Right ventricle myocardium superior (tissue), 1 donor: Measurements from ENCODE around the gene ACTR2. TPM values are rescaled to one million over a fixed set of nuclear protein-coding genes. Genes with fewer than 3 reads are reported as not detected.

ENCODE experiments used
- ATAC-seq: fragments of 200-7000 bp; cut with Tn5 transposase; one replicate; pipeline ENCODE4 v1.9.1; 2020; ENCODE audit warnings: mild to moderate bottlenecking; ENCODE audit not compliant: poor library complexity
- DNase-seq: peaks from one replicate; pipeline ENCODE4 v3.0.0-alpha.2; 2020
- intact Hi-C: fragments of 100-400 bp; cut with DNase I; formaldehyde crosslinking; loops from one replicate; pipeline ENCODE4 v1.11.2; 2022
- total RNA-seq: library from RNA; stranded (reverse); fragmentation: NEBNext Ultra II Directional; extraction: Animal tissue kit (Norgen Biotek cat#: 25700); gene quantifications from one replicate; pipeline ENCODE4 v1.2.1, GENCODE V29; 2021
- donor health status: DM: no; HTN: yes; CAD: no; lungs with severe emphysema.

The ACTR2 gene
- total RNA-seq, 1 donor from 2014 or later = 100 TPM

GRCh38 chr2:65268957-65269356, 41.3 kb downstream of the ACTR2 start:
- ATAC-seq (no peak), DNase-seq (no peak)
- intact Hi-C loops = loop anchor here (5.0 kb wide), 1 partner anchor 283 kb away; no protein-coding TSS in a partner anchor

DNA sequence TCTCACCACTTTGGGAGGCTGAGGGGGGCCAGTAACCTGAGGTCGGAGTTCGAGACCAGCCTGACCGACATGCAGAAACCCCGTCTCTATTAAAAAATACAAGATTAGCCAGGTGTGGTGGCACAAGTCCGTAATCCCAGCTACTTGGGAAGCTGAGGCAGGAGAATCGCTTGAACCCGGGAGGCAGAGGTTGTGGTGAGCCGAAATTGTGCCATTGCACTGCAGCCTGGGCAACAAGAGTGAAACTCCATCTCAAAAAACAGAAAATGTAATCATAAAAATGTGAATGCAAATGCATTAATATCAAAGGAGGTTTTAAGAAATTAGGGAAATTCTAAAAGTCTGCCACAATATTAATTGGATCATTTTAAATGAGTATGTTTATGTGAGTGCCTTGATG, 45.7 kb downstream of the ACTR2 start:
- intact Hi-C loops = no loop called here
- DNase-seq (no peak), ATAC-seq (no peak)

DNA sequence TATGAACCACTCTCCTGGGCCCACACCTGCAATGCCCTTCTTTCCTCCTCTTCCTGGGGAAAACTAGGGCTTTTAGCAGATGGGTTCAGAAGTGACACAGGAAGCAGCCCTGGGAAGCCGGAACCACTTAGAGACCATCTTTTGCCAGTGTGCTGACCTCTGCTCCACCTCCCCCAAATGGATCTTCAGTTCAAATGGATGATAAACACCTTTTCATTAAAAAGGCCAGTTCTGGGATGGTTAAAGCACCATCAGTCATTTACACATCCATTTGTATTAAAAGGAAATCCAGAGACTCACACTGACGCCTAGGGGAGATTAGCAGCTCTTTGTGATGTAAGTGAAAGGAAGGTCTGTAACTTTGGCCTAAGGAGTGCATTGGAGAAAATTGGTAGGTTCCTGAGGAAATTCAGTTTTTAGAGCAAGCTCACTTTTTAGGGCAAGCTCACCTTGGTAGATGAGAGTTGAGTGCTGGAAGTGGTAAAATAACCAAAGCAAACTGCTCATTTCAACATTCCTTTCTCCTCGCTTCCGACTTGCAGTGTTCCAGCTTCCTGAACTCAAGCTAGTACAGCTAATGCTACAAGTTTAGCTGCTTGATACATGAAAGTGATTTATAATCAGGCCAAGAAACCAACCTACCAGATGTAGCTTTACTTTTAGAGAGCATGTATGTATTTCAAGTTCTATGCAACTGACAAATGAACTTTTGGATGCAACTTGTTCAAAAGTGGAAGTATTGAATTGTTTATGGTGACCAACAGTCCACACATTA, 47.7 kb downstream of the ACTR2 start:
- ATAC-seq = no peak

DNA sequence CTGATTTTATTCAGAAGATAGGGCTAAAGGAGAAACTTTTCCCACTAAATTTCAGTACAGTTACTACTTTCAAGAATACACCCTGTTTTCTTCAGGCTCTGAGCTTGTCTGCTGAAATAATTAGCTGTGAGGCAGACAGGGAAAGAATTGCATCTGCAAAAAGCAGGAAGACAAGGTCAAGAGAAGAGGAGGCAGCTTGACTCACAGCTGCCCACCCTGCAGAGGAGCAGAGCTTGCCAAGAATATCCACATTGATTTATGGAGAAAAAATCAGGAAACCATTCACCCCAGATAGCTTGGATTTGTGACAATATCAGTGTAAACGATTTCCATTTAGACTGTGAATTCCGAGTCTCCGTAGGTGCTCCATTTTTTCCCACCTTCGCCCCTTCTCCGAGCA, 49.0 kb downstream of the ACTR2 start:
- intact Hi-C loops = no loop called here
- DNase-seq = no peak
- ATAC-seq = no peak

More for the DNA sequence above, 47.7 kb downstream of the ACTR2 start:
- DNase-seq = no peak
- intact Hi-C loops = no loop called here

DNA sequence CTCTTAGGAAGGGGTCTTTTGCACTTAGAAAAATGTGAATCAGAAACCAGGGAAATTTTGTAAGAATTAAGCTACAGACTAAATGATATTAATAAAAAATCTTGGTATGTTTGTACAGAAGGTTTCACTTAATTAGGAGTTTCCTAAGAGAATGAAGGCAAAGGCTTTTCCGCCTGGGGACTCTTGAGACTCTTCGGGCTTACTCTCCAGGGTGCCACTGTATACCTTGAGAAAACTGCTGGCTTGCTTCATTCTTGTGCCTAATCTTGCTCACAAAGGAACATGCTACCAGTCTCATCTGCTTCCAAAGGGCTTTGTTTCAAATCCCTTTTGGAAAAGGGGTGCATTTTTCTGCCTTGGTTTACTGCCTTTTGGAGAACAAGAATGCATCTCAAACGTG, 49.5 kb downstream of the ACTR2 start:
- no peak for DNase-seq
- no peak for ATAC-seq
- intact Hi-C loops = no loop called here

- DNase-seq = no peak
- ATAC-seq = peak; percentile 47
- intact Hi-C loops = no loop called here
These were observed 50.3 kb downstream of the ACTR2 start for GRCh38 chr2:65277791-65278483.

DNA sequence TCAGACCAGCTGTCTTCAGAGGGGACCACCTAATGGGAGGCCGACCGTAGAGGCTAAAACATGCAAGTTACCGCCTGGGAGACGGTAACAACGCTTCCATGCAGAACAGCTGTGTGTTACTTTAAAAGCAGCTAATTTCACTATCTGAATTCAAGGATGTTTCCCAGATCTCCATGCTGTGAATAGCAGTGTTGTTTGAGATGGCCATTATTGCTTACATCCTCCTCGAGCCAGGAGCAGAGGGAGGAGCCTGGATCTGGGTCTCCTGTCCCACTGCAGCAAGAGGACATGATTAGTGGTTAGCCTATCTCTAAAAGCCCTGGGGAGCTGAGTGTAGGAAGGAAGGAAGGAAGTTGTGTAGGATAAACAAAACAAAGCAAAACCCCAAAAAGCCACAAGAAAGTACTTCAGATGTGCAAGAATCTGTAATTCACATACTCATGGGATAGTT, 50.9 kb downstream of the ACTR2 start:
- ATAC-seq = peak; percentile 34

GRCh38 chr2:65279756-65280155, 52.1 kb downstream of the ACTR2 start:
- no peak for ATAC-seq
- no peak for DNase-seq
- intact Hi-C loops = no loop called here

More for the DNA sequence above, 50.9 kb downstream of the ACTR2 start:
- DNase-seq = no peak
- intact Hi-C loops = no loop called here

DNA sequence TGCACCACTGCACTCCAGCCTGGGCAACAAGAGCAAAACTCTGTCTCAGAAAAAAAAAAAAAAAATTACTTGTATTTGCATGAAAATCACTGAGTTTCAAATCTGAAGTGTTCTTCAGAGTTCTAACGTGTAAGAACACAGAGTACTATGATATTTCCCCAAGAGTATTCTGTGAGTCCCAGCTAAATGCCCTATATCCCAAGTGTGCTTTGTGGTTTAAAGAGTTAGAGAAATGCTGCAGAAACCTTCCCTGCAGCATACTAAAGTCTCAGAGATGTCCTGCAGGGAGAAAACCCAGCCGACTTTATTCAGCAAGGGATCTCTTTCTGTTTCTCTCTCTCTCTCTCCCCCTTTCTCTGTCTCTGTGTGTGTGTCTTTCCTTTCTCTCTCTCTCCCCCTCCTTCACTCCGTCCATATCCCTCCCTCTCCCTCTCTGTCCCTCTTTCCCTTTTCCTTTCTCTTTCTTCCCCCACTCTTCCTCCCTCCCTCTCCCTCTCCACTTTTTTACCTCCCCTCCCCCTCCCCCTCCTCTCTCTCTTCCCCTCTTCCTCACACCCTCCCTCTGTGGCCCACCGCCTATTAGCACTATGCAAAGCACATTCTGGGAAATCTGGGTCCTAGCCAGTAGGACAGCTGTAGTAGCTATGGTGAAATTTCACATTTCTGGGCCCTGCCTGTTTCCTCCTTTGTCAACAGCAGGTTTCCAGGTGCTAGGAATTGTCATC, 54.2 kb downstream of the ACTR2 start:
- ATAC-seq (peak; percentile 70), DNase-seq (no peak)
- intact Hi-C loops = no loop called here

DNA sequence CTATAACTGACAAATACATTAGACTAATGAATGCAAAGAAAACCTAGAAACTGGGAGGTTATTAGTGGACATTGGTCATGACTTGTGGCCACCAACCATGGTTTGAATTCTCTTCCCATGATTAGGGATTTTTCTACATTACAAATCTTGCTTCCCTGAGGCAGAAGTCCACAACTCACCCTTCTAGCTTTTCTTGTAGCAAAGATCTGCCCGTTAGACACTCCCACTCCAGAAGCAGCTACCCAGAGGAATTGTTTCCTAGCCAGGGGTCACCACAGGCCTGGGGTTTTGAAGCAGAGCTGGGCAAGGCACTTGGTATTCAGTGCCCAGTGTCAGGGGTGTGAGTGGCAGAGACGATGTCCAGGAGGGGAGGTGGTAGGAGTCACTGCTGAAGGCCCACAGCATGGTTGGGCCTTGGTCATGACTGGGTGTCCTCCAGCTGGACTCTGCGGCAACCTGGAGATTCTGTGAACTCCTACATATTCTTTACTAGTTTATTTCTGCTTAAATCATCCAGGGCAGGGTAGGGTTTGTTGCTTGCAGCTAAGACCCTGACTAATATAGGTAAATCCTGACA, 54.9 kb downstream of the ACTR2 start:
- no peak for DNase-seq
- intact Hi-C loops = no loop called here
- no peak for ATAC-seq

GRCh38 chr2:65287364-65287763, 59.7 kb downstream of the ACTR2 start:
- DNase-seq = no peak
- intact Hi-C loops = no loop called here
- no peak for ATAC-seq

DNA sequence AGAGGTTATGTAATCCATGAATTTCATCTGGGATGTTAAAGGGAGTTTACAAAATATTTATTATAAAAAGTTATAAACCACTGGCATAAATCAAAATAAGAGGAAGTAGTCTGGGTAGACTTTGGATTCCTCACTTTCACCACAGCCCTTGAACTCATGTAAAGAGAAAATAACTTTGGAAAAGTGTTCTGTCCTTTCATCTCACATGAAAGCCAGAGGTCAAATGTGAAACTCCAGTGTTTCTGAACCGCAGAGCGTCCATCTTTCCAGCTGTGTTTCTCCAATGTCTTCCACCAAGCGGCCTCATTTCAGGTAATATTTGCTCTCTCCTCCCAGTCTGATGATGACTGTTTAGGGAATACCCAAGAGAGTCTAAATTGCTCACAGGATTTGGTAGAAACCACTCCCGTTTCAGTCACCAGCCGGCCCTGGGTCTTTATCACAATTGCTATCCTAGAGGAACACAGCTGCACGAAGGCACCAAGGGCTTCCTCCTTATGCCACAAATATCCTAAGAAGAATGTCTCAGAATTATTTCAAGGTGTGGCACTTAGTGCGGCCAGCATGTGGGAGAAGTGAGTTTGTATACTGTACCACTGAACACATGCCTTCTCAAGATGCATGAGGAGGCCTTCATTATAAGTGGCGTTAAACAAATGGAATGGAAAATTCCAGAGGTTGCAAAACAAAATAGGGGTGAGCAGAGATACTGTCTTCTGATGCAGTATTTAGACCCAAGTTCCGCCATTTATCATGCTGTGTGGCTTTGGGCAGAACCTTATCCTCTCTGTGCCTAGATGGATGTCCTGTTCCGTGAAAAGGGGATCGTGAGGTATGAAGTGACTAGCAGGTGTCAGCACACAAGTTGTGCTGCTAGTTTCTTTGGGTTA, 63.8 kb downstream of the ACTR2 start:
- intact Hi-C loops = no loop called here
- ATAC-seq (no peak), DNase-seq (no peak)

- DNase-seq (no peak), ATAC-seq (no peak)
- intact Hi-C loops = no loop called here
These were observed 64.4 kb downstream of the ACTR2 start for GRCh38 chr2:65292106-65292400.

GRCh38 chr2:65292461-65293011, 64.9 kb downstream of the ACTR2 start:
- intact Hi-C loops = no loop called here
- DNase-seq (no peak), ATAC-seq (peak; percentile 62)

- no peak for DNase-seq
- ATAC-seq = no peak
- intact Hi-C loops = no loop called here
These were observed 65.7 kb downstream of the ACTR2 start for GRCh38 chr2:65293376-65293775.

DNA sequence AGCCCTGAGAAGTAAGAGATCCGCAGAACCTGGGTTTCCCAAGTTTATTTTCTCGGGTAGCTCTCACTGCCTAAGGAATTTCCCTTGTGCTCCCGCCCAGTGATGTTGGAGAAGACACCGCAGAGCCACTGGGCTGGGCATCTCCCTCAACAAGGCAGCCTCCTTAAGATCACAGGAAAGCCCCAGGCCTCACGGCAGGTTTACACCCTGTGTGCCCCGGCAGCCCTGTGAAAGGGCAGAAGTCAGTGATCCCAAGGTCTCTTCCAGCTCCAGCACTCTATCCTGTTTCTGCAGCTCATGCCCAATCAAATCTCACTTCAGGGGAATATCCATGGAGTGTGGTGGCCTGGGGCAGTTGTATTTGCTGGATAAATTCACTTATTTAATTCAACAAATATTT, 66.5 kb downstream of the ACTR2 start:
- ATAC-seq = no peak
- no peak for DNase-seq
- intact Hi-C loops = no loop called here

DNA sequence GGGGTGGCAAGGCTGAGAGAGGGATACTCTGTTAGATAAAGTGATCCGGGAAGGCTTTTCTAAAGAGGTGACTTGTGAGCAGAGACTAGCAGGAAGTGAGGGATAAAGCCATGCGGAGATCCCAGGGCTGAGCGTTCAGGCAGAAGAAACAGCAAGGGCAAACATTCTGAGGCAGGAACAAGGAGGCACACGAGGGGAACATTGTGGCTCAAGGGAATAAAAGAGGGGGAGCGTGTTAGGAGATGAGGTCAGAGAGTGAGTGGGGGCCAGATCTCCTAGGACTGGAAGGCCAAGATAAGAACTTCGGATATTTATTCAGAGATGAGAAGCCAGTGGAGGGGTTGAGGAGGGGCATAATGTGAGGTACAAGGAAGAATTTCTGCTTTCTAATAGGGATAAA, 67.1 kb downstream of the ACTR2 start:
- no peak for DNase-seq
- intact Hi-C loops = no loop called here
- ATAC-seq = peak; percentile 69

DNA sequence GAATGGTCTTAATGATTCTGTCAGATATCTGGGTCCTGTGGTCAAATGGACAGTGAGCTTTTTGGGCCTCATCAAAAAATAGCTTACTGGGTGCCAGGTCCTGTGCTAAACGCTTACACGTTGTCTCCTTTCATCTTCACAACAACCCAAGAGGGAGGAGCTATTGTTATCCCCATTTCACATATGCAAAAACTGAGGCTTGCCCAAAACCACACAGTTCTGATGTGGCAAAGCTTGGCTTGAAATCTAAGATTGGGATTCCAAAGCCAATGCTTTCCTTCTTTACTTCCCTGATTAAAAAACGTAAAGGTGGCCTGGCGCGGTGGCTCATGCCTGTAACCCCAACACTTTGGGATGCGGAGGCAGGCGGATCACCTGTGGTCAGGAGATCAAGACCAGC, 69.3 kb downstream of the ACTR2 start:
- intact Hi-C loops = no loop called here
- no peak for DNase-seq
- no peak for ATAC-seq
